GM12878 (cell line): ENCODE data around the gene TRIM7. TPM values are rescaled to one million over a fixed set of nuclear protein-coding genes. Genes with fewer than 3 reads are reported as not detected.
A peak's percentile ranks its signal among the peaks of the same experiment; 100 is the strongest.

Experiments used
- ATF3 ChIP-seq: IDR thresholded peaks from 2 replicates; pipeline ENCODE4 v1.6.1; 2011; ENCODE audit warnings: low read depth, mild to moderate bottlenecking, low read length, moderate library complexity, borderline replicate concordance; ENCODE audit errors: extremely low read depth
- GATAD2B ChIP-seq: fragments of 450-650 bp; conservative IDR thresholded peaks from 2 replicates; pipeline ENCODE4 v1.6.1; 2017; ENCODE audit warnings: low read depth, mild to moderate bottlenecking, moderate library complexity
- MEF2A ChIP-seq: IDR thresholded peaks from 2 replicates; pipeline ENCODE4 v1.6.1; 2011; ENCODE audit warnings: low read depth, mild to moderate bottlenecking, low read length, moderate library complexity; ENCODE audit not compliant: insufficient read depth
- MYC ChIP-seq: IDR thresholded peaks from 2 replicates; pipeline ENCODE4 v1.6.1; 2011; ENCODE audit warnings: mild to moderate bottlenecking, low read length, moderate library complexity, inconsistent platforms; ENCODE audit not compliant: insufficient read depth, insufficient replicate concordance, insufficient read length, severe bottlenecking
- NBN ChIP-seq: fragments of 450-650 bp; IDR thresholded peaks from 2 replicates; pipeline ENCODE4 v1.6.1; 2016
- POLR2AphosphoS5 ChIP-seq: IDR thresholded peaks from 2 replicates; pipeline ENCODE4 v1.6.1; 2011; ENCODE audit warnings: mild to moderate bottlenecking, low read length, inconsistent platforms
- RCOR1 ChIP-seq: conservative IDR thresholded peaks from 2 replicates; pipeline ENCODE4 v1.6.1; 2012; ENCODE audit warnings: low read depth, low read length, improper control_type of control experiment
- RELB ChIP-seq: fragments of 450-650 bp; IDR thresholded peaks from 2 replicates; pipeline ENCODE4 v1.6.1; 2017; ENCODE audit warnings: low read depth, mild to moderate bottlenecking, moderate library complexity
- SREBF2 ChIP-seq: IDR thresholded peaks from 2 replicates; pipeline ENCODE4 v1.6.1; 2012; ENCODE audit warnings: mild to moderate bottlenecking, low read length
- ZSCAN29 ChIP-seq: fragments of 450-650 bp; IDR thresholded peaks from 2 replicates; pipeline ENCODE4 v1.6.1; 2017; ENCODE audit warnings: mild to moderate bottlenecking, moderate library complexity
- polyA plus RNA-seq, 11 experiments: library from polyadenylated mRNA; depleted of rRNA in 4 of 11; unstranded in 6 of 11; stranded (reverse) in 5 of 11; fragments of >200 nt; fragmentation: Nextera tagmentation in 4 of 11; fragmentation: Illumina TruSeq in 1 of 11; extraction: Ambion mirVana in 4 of 11; extraction: Trizol in 1 of 11; gene quantifications; 1 replicate in 1 of 11; 2 replicates in 10 of 11; pipeline versions ENCODE4 v1.2.1 to v1.2.3, GENCODE V29; 2011 to 2016; ENCODE audit warnings: inconsistent platforms in 2 of 11, missing spikeins in 2 of 11, low read depth in 1 of 11
- total RNA-seq, 4 experiments: library from RNA; depleted of rRNA in 3 of 4; stranded (reverse); fragments of >200 nt in 3 of 4; fragmentation: Illumina TruSeq in 1 of 4; extraction: Trizol in 1 of 4; gene quantifications; 2 replicates each; pipeline versions ENCODE4 v1.2.1 to v1.2.3, GENCODE V29; 2013 to 2021
- TF ChIP-seq, protein P1 (sequence below): fragments of 150-350 bp; IDR thresholded peaks from 2 replicates; pipeline ENCODE4 v1.6.1; 2014; ENCODE audit warnings: mild to moderate bottlenecking, low read depth, low read length
- TF ChIP-seq, protein P2 (sequence below): fragments of 450-650 bp; IDR thresholded peaks from 2 replicates; pipeline ENCODE4 v1.6.1; 2018; ENCODE audit warnings: mild to moderate bottlenecking, low read depth, moderate library complexity; ENCODE audit not compliant: partially characterized antibody
- TF ChIP-seq, protein P3 (sequence below): IDR thresholded peaks from 2 replicates; pipeline ENCODE4 v1.6.1; 2012; ENCODE audit warnings: low read depth, low read length, improper control_type of control experiment
- TF ChIP-seq, protein P4 (sequence below): fragments of 450-650 bp; IDR thresholded peaks from 2 replicates; pipeline ENCODE4 v1.6.1; 2017; ENCODE audit warnings: antibody characterized with exemption, mild to moderate bottlenecking, moderate library complexity
- TF ChIP-seq, protein P5 (sequence below), 3 experiments: IDR thresholded peaks in 2 of 3; conservative IDR thresholded peaks in 1 of 3; 2 replicates each; pipeline ENCODE4 v1.5.1; 2011; ENCODE audit warnings: low read depth in 3 of 3, low read length in 3 of 3, mild to moderate bottlenecking in 3 of 3, control low read depth in 2 of 3, moderate library complexity in 2 of 3, inconsistent platforms in 1 of 3, mixed read lengths in 1 of 3; ENCODE audit not compliant: control insufficient read depth in 2 of 3, insufficient read depth in 1 of 3; ENCODE audit errors: extremely low read depth in 1 of 3

Gene TRIM7
- total and polyA plus RNA-seq, 10 of the 15 experiments (the other 5 are each of a cell fraction or from before 2014, with no cell fraction given) = 0.02 to 1.6 (median 0.41) TPM

- no peak for TF ChIP-seq ATF3
- TF ChIP-seq MEF2A = peak; percentile 44; the same call in 1 of the 2 replicates
- TF ChIP-seq, protein P1, sequence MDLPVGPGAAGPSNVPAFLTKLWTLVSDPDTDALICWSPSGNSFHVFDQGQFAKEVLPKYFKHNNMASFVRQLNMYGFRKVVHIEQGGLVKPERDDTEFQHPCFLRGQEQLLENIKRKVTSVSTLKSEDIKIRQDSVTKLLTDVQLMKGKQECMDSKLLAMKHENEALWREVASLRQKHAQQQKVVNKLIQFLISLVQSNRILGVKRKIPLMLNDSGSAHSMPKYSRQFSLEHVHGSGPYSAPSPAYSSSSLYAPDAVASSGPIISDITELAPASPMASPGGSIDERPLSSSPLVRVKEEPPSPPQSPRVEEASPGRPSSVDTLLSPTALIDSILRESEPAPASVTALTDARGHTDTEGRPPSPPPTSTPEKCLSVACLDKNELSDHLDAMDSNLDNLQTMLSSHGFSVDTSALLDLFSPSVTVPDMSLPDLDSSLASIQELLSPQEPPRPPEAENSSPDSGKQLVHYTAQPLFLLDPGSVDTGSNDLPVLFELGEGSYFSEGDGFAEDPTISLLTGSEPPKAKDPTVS = no peak
- TF ChIP-seq, protein P2, sequence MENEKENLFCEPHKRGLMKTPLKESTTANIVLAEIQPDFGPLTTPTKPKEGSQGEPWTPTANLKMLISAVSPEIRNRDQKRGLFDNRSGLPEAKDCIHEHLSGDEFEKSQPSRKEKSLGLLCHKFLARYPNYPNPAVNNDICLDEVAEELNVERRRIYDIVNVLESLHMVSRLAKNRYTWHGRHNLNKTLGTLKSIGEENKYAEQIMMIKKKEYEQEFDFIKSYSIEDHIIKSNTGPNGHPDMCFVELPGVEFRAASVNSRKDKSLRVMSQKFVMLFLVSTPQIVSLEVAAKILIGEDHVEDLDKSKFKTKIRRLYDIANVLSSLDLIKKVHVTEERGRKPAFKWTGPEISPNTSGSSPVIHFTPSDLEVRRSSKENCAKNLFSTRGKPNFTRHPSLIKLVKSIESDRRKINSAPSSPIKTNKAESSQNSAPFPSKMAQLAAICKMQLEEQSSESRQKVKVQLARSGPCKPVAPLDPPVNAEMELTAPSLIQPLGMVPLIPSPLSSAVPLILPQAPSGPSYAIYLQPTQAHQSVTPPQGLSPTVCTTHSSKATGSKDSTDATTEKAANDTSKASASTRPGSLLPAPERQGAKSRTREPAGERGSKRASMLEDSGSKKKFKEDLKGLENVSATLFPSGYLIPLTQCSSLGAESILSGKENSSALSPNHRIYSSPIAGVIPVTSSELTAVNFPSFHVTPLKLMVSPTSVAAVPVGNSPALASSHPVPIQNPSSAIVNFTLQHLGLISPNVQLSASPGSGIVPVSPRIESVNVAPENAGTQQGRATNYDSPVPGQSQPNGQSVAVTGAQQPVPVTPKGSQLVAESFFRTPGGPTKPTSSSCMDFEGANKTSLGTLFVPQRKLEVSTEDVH = no peak
- TF ChIP-seq, protein P3, sequence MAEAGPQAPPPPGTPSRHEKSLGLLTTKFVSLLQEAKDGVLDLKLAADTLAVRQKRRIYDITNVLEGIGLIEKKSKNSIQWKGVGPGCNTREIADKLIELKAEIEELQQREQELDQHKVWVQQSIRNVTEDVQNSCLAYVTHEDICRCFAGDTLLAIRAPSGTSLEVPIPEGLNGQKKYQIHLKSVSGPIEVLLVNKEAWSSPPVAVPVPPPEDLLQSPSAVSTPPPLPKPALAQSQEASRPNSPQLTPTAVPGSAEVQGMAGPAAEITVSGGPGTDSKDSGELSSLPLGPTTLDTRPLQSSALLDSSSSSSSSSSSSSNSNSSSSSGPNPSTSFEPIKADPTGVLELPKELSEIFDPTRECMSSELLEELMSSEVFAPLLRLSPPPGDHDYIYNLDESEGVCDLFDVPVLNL = no peak
- TF ChIP-seq RELB = peak; percentile 76
- TF ChIP-seq NBN = peak; percentile 96
- TF ChIP-seq GATAD2B = peak; percentile 60; the same call in 1 of the 2 replicates
- TF ChIP-seq POLR2AphosphoS5 = no peak
- TF ChIP-seq, protein P4, sequence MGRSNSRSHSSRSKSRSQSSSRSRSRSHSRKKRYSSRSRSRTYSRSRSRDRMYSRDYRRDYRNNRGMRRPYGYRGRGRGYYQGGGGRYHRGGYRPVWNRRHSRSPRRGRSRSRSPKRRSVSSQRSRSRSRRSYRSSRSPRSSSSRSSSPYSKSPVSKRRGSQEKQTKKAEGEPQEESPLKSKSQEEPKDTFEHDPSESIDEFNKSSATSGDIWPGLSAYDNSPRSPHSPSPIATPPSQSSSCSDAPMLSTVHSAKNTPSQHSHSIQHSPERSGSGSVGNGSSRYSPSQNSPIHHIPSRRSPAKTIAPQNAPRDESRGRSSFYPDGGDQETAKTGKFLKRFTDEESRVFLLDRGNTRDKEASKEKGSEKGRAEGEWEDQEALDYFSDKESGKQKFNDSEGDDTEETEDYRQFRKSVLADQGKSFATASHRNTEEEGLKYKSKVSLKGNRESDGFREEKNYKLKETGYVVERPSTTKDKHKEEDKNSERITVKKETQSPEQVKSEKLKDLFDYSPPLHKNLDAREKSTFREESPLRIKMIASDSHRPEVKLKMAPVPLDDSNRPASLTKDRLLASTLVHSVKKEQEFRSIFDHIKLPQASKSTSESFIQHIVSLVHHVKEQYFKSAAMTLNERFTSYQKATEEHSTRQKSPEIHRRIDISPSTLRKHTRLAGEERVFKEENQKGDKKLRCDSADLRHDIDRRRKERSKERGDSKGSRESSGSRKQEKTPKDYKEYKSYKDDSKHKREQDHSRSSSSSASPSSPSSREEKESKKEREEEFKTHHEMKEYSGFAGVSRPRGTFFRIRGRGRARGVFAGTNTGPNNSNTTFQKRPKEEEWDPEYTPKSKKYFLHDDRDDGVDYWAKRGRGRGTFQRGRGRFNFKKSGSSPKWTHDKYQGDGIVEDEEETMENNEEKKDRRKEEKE = no peak
- peak; percentile 46 for TF ChIP-seq MYC
- TF ChIP-seq, protein P5, sequence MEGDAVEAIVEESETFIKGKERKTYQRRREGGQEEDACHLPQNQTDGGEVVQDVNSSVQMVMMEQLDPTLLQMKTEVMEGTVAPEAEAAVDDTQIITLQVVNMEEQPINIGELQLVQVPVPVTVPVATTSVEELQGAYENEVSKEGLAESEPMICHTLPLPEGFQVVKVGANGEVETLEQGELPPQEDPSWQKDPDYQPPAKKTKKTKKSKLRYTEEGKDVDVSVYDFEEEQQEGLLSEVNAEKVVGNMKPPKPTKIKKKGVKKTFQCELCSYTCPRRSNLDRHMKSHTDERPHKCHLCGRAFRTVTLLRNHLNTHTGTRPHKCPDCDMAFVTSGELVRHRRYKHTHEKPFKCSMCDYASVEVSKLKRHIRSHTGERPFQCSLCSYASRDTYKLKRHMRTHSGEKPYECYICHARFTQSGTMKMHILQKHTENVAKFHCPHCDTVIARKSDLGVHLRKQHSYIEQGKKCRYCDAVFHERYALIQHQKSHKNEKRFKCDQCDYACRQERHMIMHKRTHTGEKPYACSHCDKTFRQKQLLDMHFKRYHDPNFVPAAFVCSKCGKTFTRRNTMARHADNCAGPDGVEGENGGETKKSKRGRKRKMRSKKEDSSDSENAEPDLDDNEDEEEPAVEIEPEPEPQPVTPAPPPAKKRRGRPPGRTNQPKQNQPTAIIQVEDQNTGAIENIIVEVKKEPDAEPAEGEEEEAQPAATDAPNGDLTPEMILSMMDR (IDR thresholded peaks at IDR 0.05 in 2 of 3, conservative IDR thresholded peaks at IDR 0.05 in 1 of 3; ENCODE audit: control insufficient read depth in 2 of 3, extremely low read depth in 1 of 3, insufficient read depth in 1 of 3, low read depth in 3 of 3, low read length in 3 of 3) = no peak
- TF ChIP-seq ZSCAN29 = peak; percentile 96
- TF ChIP-seq SREBF2 = peak; percentile 92
- peak; percentile 62 for TF ChIP-seq RCOR1
Observed at GRCh38 chr5:181221792-181222629, 17.0 kb upstream of the TRIM7 start (continued).
